ENCODE measurements around the gene PPM1H.

Gene PPM1H

GRCh38 chr12:62716866-62717525, 218.0 kb downstream of the PPM1H start:
- DNase-seq (ENCODE audit: extremely low read depth, low read depth): no peak
- TF ChIP-seq, protein P1, sequence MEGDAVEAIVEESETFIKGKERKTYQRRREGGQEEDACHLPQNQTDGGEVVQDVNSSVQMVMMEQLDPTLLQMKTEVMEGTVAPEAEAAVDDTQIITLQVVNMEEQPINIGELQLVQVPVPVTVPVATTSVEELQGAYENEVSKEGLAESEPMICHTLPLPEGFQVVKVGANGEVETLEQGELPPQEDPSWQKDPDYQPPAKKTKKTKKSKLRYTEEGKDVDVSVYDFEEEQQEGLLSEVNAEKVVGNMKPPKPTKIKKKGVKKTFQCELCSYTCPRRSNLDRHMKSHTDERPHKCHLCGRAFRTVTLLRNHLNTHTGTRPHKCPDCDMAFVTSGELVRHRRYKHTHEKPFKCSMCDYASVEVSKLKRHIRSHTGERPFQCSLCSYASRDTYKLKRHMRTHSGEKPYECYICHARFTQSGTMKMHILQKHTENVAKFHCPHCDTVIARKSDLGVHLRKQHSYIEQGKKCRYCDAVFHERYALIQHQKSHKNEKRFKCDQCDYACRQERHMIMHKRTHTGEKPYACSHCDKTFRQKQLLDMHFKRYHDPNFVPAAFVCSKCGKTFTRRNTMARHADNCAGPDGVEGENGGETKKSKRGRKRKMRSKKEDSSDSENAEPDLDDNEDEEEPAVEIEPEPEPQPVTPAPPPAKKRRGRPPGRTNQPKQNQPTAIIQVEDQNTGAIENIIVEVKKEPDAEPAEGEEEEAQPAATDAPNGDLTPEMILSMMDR (IDR thresholded peaks at IDR 0.05; ENCODE audit: low read depth, low read length): no peak

- no peak for DNase-seq (ENCODE audit: extremely low read depth, low read depth)
- TF ChIP-seq, protein P1 (IDR thresholded peaks at IDR 0.05; ENCODE audit: low read depth, low read length): no peak
These were observed 218.9 kb downstream of the PPM1H start for GRCh38 chr12:62716037-62716436.

GRCh38 chr12:62714774-62715721, 219.9 kb downstream of the PPM1H start:
- TF ChIP-seq, protein P1 (IDR thresholded peaks at IDR 0.05; ENCODE audit: low read depth, low read length): no peak
- no peak for DNase-seq (ENCODE audit: extremely low read depth, low read depth)

GRCh38 chr12:62714181-62714773, 220.7 kb downstream of the PPM1H start:
- TF ChIP-seq, protein P1 (IDR thresholded peaks at IDR 0.05; ENCODE audit: low read depth, low read length): no peak

GRCh38 chr12:62713723-62714122, 221.2 kb downstream of the PPM1H start:
- DNase-seq (ENCODE audit: extremely low read depth, low read depth): no peak
- TF ChIP-seq, protein P1 (IDR thresholded peaks at IDR 0.05; ENCODE audit: low read depth, low read length): no peak

More at GRCh38 chr12:62714181-62714773, 220.7 kb downstream of the PPM1H start:
- DNase-seq (ENCODE audit: extremely low read depth, low read depth): no peak

DNA sequence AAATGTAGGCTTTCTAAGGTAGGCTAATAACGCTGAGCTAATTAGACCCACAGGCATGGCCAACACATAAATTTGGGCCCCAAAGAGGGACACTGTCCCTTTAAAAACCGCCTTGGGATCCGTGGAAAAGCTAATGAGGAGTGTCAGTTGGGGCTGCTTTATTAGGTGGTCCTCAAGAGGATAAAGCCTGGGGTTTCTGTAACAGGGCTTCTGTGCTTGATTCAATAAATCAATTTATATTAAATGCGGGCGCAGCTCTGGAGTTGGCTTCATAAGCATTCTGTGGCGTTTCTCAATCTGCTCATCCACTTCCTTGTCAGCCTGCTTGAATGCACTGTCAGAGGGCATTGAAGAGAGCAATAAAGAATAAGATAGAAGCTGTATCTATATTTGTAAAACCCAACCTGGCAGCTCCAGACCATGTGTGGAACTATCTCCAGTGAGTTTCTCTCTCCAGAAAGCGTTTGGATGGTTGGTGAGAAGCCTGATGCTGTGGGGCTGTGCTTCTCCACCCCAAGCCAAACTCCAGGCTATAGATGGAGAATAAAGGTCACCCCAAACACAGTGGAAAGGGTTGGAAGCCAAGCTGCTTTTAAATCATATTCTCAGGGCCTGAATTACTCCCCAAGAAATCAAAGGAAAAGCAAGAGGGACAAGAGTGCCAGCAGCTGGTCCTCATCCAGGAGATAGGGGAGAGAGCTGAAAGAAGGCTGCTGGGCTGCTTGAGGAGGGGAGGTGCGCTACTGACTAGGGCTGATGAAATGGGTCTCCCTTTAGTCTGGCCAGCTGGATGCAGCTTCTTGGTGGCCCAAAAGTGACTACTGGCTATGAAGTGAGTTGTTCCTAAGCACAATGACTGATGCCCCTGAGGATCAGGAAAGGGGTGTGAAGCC, 222.0 kb downstream of the PPM1H start:
- DNase-seq (ENCODE audit: extremely low read depth, low read depth): no peak
- TF ChIP-seq, protein P1 (IDR thresholded peaks at IDR 0.05; ENCODE audit: low read depth, low read length): no peak

Measured in AG09319 (cell line).